ENCODE results near the gene RTTN.

The RTTN gene

DNA sequence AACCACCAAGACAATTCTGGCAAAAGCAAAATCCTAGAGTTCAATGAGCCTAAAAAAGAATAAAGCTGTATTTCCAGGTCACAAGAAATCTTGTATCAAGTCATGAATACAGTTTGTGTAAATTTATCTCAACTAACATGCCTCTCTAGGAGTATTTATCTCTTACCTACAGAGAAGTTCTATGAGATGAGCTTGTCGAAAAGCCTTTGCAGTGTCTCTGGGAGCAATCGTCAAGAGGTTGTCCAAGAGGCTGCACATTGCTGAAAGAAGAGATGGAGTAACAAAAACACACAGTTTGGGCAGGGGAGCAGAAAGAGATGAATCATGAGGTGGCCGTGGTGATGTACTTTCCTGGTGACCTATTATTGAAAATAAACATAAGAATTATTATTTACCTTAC is 145.8 kb downstream of the RTTN start:
- no peak for TF ChIP-seq SIN3A (IDR thresholded peaks at IDR 0.05; ENCODE audit: borderline replicate concordance, insufficient read depth, low read length)
- TF ChIP-seq, protein P1, sequence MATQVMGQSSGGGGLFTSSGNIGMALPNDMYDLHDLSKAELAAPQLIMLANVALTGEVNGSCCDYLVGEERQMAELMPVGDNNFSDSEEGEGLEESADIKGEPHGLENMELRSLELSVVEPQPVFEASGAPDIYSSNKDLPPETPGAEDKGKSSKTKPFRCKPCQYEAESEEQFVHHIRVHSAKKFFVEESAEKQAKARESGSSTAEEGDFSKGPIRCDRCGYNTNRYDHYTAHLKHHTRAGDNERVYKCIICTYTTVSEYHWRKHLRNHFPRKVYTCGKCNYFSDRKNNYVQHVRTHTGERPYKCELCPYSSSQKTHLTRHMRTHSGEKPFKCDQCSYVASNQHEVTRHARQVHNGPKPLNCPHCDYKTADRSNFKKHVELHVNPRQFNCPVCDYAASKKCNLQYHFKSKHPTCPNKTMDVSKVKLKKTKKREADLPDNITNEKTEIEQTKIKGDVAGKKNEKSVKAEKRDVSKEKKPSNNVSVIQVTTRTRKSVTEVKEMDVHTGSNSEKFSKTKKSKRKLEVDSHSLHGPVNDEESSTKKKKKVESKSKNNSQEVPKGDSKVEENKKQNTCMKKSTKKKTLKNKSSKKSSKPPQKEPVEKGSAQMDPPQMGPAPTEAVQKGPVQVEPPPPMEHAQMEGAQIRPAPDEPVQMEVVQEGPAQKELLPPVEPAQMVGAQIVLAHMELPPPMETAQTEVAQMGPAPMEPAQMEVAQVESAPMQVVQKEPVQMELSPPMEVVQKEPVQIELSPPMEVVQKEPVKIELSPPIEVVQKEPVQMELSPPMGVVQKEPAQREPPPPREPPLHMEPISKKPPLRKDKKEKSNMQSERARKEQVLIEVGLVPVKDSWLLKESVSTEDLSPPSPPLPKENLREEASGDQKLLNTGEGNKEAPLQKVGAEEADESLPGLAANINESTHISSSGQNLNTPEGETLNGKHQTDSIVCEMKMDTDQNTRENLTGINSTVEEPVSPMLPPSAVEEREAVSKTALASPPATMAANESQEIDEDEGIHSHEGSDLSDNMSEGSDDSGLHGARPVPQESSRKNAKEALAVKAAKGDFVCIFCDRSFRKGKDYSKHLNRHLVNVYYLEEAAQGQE (IDR thresholded peaks at IDR 0.05; ENCODE audit: insufficient read depth in 1 of 2, low read depth in 2 of 2, low read length in 2 of 2): no peak
- no peak for TF ChIP-seq TAF1 (IDR thresholded peaks at IDR 0.05; ENCODE audit: borderline replicate concordance, insufficient read depth, low read length)
- no peak for TF ChIP-seq FOXP2 (optimal IDR thresholded peaks at IDR 0.05; ENCODE audit: borderline replicate concordance, extremely low read depth, extremely low read length, insufficient read depth)
- no peak for TF ChIP-seq POLR2AphosphoS5 (IDR thresholded peaks at IDR 0.05; ENCODE audit: low read depth, low read length)

DNA sequence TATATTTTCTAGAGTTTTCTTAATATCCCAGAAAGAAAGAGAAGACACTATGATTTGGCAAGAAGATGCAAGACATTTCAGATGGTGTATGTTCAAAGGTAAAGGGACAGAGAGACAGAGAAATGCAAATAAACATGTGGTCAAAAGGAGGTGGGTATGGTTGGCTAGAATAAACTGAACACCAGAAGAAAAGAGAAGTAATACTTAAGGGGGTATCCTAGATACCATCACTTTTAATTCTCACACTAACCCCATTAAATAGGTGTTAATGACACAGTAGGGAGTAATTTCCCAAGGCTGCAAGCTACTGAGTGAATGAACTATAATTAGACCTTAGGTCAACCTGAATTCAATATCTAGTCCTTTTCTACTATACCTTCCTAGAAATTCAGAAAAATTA is 146.6 kb downstream of the RTTN start:
- no peak for TF ChIP-seq TAF1 (IDR thresholded peaks at IDR 0.05; ENCODE audit: borderline replicate concordance, insufficient read depth, low read length)
- TF ChIP-seq POLR2AphosphoS5 (IDR thresholded peaks at IDR 0.05; ENCODE audit: low read depth, low read length): no peak
- no peak for TF ChIP-seq FOXP2 (optimal IDR thresholded peaks at IDR 0.05; ENCODE audit: borderline replicate concordance, extremely low read depth, extremely low read length, insufficient read depth)
- TF ChIP-seq, protein P1 (IDR thresholded peaks at IDR 0.05; ENCODE audit: insufficient read depth in 1 of 2, low read depth in 2 of 2, low read length in 2 of 2): no peak
- no peak for TF ChIP-seq SIN3A (IDR thresholded peaks at IDR 0.05; ENCODE audit: borderline replicate concordance, insufficient read depth, low read length)

DNA sequence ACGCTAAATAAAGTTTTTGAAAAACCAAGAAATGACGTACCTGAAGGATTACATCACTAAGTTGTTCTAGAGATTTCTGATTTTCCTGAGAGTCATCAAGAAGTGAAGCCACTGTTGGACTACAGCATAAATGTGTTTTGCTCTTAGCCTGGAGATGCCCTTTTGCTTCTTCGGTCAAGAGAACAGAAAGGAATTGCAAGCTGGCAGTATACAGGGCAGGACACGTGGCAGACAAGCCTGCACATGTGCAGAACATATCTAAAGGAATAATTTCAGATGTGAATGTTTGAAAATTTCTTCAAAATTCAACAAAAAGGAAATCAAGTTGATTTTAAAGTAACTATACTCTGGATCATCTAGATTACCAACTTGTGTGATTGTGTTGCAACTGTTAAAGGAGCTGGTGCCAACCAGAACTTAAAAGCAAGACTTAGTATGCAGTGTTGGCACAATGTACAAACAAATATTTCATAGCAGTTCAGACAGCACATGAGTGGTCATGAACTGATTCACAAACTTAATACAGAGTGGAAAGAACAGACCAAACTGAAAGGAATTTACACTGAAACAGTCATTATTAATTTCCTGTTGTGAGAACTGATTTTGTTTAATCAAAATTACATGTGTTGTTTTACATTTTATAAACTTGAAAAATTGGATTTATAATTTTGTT is 157.4 kb downstream of the RTTN start:
- TF ChIP-seq SIN3A (IDR thresholded peaks at IDR 0.05; ENCODE audit: borderline replicate concordance, insufficient read depth, low read length): no peak
- TF ChIP-seq POLR2AphosphoS5 (IDR thresholded peaks at IDR 0.05; ENCODE audit: low read depth, low read length): no peak
- TF ChIP-seq, protein P1 (IDR thresholded peaks at IDR 0.05; ENCODE audit: insufficient read depth in 1 of 2, low read depth in 2 of 2, low read length in 2 of 2): no peak
- TF ChIP-seq FOXP2 (optimal IDR thresholded peaks at IDR 0.05; ENCODE audit: borderline replicate concordance, extremely low read depth, extremely low read length, insufficient read depth): no peak
- no peak for TF ChIP-seq TAF1 (IDR thresholded peaks at IDR 0.05; ENCODE audit: borderline replicate concordance, insufficient read depth, low read length)

DNA sequence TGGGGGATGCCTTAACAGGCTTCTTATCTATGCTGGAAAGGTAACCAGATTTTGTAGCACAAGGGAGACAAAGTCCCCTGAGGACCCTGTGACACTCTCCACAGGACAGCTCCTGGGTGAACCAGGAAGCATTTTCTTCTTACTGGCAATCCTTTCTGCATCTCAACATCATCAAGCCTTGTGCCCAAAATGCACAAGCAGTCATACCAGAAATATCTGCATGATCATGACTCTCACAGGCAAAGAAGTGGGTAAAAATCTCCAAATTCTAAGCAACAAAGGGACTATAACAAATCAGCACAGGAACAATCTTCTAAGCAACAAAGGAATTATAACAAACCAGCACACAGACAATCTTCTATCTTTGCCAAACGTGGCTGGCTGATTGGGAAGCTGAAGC is 158.7 kb downstream of the RTTN start:
- no peak for TF ChIP-seq SIN3A (IDR thresholded peaks at IDR 0.05; ENCODE audit: borderline replicate concordance, insufficient read depth, low read length)
- TF ChIP-seq FOXP2 (optimal IDR thresholded peaks at IDR 0.05; ENCODE audit: borderline replicate concordance, extremely low read depth, extremely low read length, insufficient read depth): no peak

DNA sequence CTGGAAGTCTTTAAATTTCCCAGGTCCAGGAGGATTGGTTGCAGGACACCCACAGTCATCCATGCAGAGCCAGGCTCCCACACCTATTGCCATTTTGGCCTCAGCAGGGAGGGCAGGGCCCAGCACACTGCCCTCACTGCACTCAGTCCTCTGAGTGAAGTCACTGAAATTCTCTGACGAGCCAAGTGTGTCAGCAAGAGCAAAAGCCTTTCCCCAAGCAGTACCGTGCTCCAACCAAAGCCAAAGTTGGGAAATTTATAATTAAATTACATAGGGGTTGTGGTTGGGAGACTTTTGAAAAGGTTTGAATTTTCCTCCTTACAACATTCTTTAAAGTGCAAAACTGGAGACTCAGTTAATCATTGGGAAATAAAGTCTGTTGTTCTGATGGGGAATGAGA is 159.3 kb downstream of the RTTN start:
- no peak for TF ChIP-seq POLR2AphosphoS5 (IDR thresholded peaks at IDR 0.05; ENCODE audit: low read depth, low read length)

DNA sequence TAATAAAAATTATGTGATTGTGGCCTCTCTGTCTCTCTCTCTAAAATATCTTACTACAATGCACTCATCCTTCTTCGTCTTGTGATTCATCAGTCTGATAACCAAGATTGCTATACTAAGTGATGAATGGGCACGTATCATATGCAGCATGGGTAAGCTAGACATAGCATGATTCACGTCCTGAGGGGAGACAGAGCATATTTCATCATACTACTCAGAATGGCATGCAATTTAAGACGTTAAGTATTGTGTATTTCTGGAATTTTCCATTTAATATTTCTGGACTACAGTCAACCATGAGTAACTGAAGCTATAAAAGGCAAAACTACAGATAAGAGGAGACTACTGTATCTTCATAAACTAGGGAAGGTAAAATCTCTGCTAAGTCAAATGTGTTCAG is 160.9 kb downstream of the RTTN start:
- TF ChIP-seq TAF1 (IDR thresholded peaks at IDR 0.05; ENCODE audit: borderline replicate concordance, insufficient read depth, low read length) (no peak), POLR2AphosphoS5 (IDR thresholded peaks at IDR 0.05; ENCODE audit: low read depth, low read length) (no peak), SIN3A (IDR thresholded peaks at IDR 0.05; ENCODE audit: borderline replicate concordance, insufficient read depth, low read length) (no peak), FOXP2 (optimal IDR thresholded peaks at IDR 0.05; ENCODE audit: borderline replicate concordance, extremely low read depth, extremely low read length, insufficient read depth) (no peak)
- TF ChIP-seq, protein P1 (IDR thresholded peaks at IDR 0.05; ENCODE audit: insufficient read depth in 1 of 2, low read depth in 2 of 2, low read length in 2 of 2): no peak

Data from PFSK-1 (cell line).